ENCODE results near the gene PSEN2.

The PSEN2 gene

GRCh38 chr1:226867461-226868054, 2.9 kb upstream of the PSEN2 start:
- H3K4me3 ChIP-seq (ENCODE audit: low read depth, low read length) = no peak overlapping the region

GRCh38 chr1:226868726-226869125, 1.7 kb upstream of the PSEN2 start:
- no peak for TF ChIP-seq CTCF (IDR thresholded peaks at IDR 0.05; ENCODE audit: low read depth, low read length)
- H3K4me3 ChIP-seq (ENCODE audit: low read depth, low read length) = no peak overlapping the region

More at GRCh38 chr1:226867461-226868054, 2.9 kb upstream of the PSEN2 start:
- TF ChIP-seq CTCF (IDR thresholded peaks at IDR 0.05; ENCODE audit: low read depth, low read length) = no peak

GRCh38 chr1:226870026-226870400, 403 bp upstream of the PSEN2 start:
- peak overlapping the region; percentile 68 for H3K4me3 ChIP-seq (ENCODE audit: low read depth, low read length)
- no peak for TF ChIP-seq CTCF (IDR thresholded peaks at IDR 0.05; ENCODE audit: low read depth, low read length)

- no peak for TF ChIP-seq CTCF (IDR thresholded peaks at IDR 0.05; ENCODE audit: low read depth, low read length)
- no peak overlapping the region; the same call in 1 of the 2 replicates for H3K4me3 ChIP-seq (ENCODE audit: low read depth, low read length)
Measured at GRCh38 chr1:226871636-226872327, 1.4 kb downstream of the PSEN2 start.

- H3K4me3 ChIP-seq (ENCODE audit: low read depth, low read length) = no peak overlapping the region
- no peak for TF ChIP-seq CTCF (IDR thresholded peaks at IDR 0.05; ENCODE audit: low read depth, low read length)
Measured at GRCh38 chr1:226872437-226872836, 2.0 kb downstream of the PSEN2 start.

- no peak for TF ChIP-seq CTCF (IDR thresholded peaks at IDR 0.05; ENCODE audit: low read depth, low read length)
- no peak overlapping the region for H3K4me3 ChIP-seq (ENCODE audit: low read depth, low read length)
Measured at GRCh38 chr1:226873771-226874578, 3.6 kb downstream of the PSEN2 start.

Data from WI38 (cell line).